ENCODE data around the gene RTN3.

The RTN3 gene

DNA sequence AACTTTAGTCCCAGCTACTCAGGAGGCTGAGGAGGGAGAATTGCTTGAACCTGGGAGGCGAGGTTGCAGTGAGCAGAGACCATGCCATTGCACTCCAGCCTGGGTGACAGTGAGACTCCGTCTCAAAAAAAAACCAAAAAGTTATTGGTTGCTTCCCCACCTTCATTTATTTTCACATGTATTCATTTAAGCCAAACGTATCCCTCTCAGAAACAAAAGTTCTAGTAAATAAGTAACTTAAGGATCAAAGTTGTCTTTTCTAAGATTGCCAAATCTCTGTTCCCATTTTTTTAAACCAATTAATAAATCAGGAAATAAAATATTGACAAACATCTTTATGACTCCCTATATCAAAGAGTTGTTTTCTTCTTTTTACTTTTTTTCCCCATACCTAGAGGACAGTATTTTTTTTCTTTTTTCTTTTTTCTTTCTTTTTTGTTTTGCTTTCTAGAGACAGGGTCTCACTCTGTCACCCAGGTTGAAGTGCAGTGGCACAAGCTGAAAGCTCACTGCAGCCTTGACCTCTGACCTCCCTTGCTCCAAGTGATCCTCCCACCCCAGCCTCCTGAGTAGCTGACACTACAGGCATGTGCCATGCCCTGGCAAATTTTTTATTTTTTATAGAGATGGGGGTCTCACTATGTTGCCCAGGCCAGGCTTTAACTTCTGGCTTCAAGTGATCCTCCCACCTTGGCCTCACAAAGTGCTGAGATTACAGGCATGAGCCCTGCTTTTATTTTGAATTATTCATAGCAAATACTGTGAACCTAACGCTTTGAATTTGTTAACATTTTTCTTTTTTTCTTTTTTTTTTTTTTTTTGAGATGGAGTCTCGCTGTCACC is 75.8 kb downstream of the RTN3 start:
- TF ChIP-seq, protein P1, sequence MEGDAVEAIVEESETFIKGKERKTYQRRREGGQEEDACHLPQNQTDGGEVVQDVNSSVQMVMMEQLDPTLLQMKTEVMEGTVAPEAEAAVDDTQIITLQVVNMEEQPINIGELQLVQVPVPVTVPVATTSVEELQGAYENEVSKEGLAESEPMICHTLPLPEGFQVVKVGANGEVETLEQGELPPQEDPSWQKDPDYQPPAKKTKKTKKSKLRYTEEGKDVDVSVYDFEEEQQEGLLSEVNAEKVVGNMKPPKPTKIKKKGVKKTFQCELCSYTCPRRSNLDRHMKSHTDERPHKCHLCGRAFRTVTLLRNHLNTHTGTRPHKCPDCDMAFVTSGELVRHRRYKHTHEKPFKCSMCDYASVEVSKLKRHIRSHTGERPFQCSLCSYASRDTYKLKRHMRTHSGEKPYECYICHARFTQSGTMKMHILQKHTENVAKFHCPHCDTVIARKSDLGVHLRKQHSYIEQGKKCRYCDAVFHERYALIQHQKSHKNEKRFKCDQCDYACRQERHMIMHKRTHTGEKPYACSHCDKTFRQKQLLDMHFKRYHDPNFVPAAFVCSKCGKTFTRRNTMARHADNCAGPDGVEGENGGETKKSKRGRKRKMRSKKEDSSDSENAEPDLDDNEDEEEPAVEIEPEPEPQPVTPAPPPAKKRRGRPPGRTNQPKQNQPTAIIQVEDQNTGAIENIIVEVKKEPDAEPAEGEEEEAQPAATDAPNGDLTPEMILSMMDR (IDR thresholded peaks at IDR 0.05; ENCODE audit: low read depth, low read length, missing control alignments) = no peak
- H3K4me3 ChIP-seq (replicated peaks; ENCODE audit: low read depth, low read length) = no peak overlapping the region
- DNase-seq (ENCODE audit: extremely low read depth, low read depth) = no peak

DNA sequence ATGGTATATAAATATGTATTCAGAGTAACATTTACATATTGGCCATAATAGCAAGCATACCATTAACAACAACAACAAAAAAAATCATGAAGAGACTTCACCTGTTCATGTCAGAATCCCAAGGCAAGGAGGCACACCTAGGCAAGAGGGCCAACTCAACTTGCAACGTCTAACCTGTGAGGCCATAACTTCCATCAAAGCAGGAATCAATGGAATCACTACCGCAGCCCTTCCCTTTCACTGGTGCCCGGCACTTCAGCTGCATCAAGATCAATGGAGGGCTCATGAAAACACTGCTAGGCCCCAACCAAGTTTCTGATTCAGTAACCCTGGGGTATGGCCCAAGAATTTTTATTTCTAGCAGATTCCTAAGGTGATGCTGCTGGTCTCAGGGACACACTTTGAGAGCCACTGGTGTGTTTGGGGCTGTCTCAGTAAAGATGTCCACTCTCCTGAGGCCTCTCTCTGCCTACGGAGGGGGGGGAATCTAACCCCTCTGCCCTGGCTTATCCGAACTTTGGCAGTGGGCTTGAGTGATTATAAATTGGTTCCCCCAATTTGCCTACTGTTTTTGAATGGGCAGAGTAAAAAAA is 79.3 kb downstream of the RTN3 start:
- no peak for DNase-seq (ENCODE audit: extremely low read depth, low read depth)
- no peak overlapping the region for H3K4me3 ChIP-seq (replicated peaks; ENCODE audit: low read depth, low read length)
- TF ChIP-seq, protein P1 (IDR thresholded peaks at IDR 0.05; ENCODE audit: low read depth, low read length, missing control alignments) = no peak

DNA sequence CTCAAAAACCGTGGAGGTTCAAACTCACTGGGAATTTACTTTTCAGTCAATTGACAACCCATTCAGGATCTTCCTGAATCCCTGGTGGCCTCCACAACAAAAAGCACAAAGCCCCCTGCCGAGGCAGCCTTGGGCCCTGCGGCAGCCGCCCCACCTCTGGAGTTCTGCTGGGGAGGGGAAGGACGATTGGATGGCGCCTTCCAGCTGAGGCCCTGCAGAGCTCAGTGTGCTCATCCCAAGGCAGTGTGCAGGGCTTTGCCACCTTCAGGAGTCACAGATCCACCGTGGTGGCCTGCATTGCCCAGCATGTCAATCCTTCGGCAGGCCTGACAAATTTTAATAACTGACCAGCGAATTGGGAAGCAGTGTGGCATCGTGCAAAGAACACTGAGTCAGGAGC is 79.9 kb downstream of the RTN3 start:
- DNase-seq (ENCODE audit: extremely low read depth, low read depth) = no peak
- no peak overlapping the region for H3K4me3 ChIP-seq (replicated peaks; ENCODE audit: low read depth, low read length)
- TF ChIP-seq, protein P1 (IDR thresholded peaks at IDR 0.05; ENCODE audit: low read depth, low read length, missing control alignments) = no peak

DNA sequence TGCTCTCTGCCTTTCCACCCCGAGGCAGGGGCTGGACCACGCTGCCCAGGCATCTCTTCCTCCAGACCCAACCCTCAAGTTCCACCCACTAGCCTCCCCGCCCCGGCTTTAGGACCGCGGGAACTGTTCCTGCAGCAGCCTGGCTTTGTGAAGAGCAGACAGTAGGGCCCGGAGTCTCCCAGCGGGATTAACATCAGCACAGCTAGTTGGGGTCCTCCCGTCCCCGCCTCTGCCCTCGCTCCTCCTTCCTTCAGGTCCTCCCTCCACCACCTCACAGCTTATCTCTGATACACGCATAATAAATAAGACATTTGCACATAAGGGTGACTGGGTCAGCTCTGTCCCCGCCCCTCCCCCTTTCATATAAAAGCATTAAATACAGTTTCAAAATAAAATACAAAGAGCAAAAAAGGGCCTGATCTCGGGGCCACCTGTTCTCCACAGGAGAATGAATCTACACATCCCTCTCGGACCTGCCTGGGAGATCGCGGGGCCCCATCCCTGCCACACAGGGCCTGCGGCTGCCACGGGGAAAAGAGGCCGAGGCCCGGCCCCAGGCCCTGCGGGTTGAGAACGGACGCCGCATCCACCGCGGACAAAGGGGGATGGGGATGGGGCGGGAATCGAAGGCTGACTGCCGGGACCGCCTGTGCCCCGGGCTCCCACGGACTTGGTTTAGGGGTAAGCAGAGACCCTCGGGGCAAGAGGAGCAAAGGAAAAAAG is 80.8 kb downstream of the RTN3 start:
- no peak for DNase-seq (ENCODE audit: extremely low read depth, low read depth)
- TF ChIP-seq, protein P1 (IDR thresholded peaks at IDR 0.05; ENCODE audit: low read depth, low read length, missing control alignments) = no peak
- H3K4me3 ChIP-seq (replicated peaks; ENCODE audit: low read depth, low read length) = no peak overlapping the region

DNA sequence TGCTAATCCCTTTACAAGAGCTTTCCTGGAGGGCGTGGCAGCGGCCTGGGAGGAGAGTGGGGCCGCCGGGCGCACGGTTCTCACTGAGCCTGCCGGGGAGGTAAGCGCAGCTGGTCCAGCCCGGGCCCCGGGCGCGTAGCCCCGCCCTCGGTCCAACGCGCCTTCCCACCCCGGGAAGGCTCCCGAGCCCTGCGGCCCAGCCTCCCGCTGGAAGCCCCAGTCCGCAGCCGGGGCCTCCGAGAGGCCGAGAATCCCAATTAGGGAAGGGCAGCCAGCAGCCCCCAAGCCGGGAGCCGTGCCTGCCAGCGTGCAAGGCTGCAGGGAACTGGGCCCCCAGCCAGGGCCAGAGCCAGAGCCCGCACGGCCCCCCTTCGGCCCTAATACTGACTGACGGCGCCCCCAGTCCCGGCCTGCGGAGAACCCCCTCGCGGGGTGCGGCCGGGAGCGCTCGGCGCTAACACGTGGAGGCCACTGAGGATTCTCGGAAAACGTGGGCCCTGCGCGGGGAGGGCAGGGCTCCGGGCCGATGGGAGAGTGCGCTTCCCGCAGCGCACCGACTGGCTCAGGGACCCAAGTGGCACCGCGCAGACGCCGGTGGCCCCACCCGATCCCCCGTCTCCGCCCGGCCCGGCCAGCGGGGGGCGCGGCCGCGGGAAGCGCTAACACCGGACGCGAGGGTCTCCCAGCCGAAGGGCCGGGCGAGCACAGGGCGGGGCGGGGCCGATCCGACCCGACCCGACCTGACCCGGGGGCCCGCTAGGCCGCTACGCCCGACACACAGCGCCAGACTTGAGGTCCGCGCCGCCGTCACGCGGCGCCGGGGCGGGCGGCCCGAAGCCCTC is 81.6 kb downstream of the RTN3 start:
- no peak for DNase-seq (ENCODE audit: extremely low read depth, low read depth)
- TF ChIP-seq, protein P1 (IDR thresholded peaks at IDR 0.05; ENCODE audit: low read depth, low read length, missing control alignments) = no peak
- no peak overlapping the region for H3K4me3 ChIP-seq (replicated peaks; ENCODE audit: low read depth, low read length)

Measured in HFF-Myc (cell line).